ENCODE data around the gene ZDHHC13. TPM values are rescaled to one million over a fixed set of nuclear protein-coding genes. Genes with fewer than 3 reads are reported as not detected.
A peak's percentile ranks its signal among the peaks of the same experiment; 100 is the strongest.
"Not testable (repeated sequence)": the region's sequence is repeated elsewhere in the genome, so short reads cannot be mapped to it uniquely, and the experiment has no call there.

The ZDHHC13 gene
- total RNA-seq, 2 experiments from 2014 or later: 21.7 to 28.7 TPM

- Mint-ChIP-seq H3K27me3 (peaks cover 19% of the 10 kb centered on the region), H3K4me1 (peaks cover 6% of the 10 kb centered on the region), H3K36me3 (no peaks in the 10 kb centered on the region), H3K4me3 (no peak overlapping the region), H3K27ac (no peak overlapping the region), H3K9me3 (ENCODE audit: low read depth) (no peaks in the 10 kb centered on the region)
- CTCF ChIA-PET: interaction anchor here (1.3 kb wide), 1 partner anchor 34 kb away, joined by 4 read pairs; no protein-coding TSS in a partner anchor
- DNase-seq (no peak), ATAC-seq (no peak)
These were observed 6.7 kb upstream of the ZDHHC13 start for GRCh38 chr11:19110295-19110694.

- CTCF ChIA-PET: no interaction called here
- H3K36me3 Mint-ChIP-seq: no peaks in the 10 kb centered on the region
These were observed 5.2 kb upstream of the ZDHHC13 start for GRCh38 chr11:19111809-19112208.

GRCh38 chr11:19116276-19116970 lies 545 bp upstream of the ZDHHC13 start:
- peaks cover 14% of the 10 kb centered on the region for H3K27me3 Mint-ChIP-seq
- no peak for DNase-seq
- no peaks in the 10 kb centered on the region for H3K9me3 Mint-ChIP-seq (ENCODE audit: low read depth)
- CTCF ChIA-PET: interaction anchor here (1.0 to 1.5 kb wide), 6 partner anchors 12 to 45 kb away, joined by 3 to 9 read pairs (median 6); no protein-coding TSS in a partner anchor
- peak overlapping the region; percentile 58 for H3K27ac Mint-ChIP-seq
- peaks cover 44% of the 10 kb centered on the region for H3K4me1 Mint-ChIP-seq
- ATAC-seq: no peak
- peaks cover 25% of the 10 kb centered on the region for H3K36me3 Mint-ChIP-seq
- H3K4me3 Mint-ChIP-seq: peak overlapping the region; percentile 87

More at GRCh38 chr11:19111809-19112208, 5.2 kb upstream of the ZDHHC13 start:
- H3K4me3 Mint-ChIP-seq: no peak overlapping the region
- no peak for ATAC-seq
- DNase-seq: no peak
- no peaks in the 10 kb centered on the region for H3K9me3 Mint-ChIP-seq (ENCODE audit: low read depth)
- peaks cover 19% of the 10 kb centered on the region for H3K27me3 Mint-ChIP-seq
- H3K27ac Mint-ChIP-seq: no peak overlapping the region
- H3K4me1 Mint-ChIP-seq: peaks cover 12% of the 10 kb centered on the region

- peaks cover 49% of the 10 kb centered on the region for H3K4me1 Mint-ChIP-seq
- CTCF ChIA-PET: interaction anchor here (1.2 kb wide), 1 partner anchor 12 kb away, joined by 3 read pairs; no protein-coding TSS in a partner anchor
- ATAC-seq: no peak
- no peaks in the 10 kb centered on the region for H3K9me3 Mint-ChIP-seq (ENCODE audit: low read depth)
- peaks cover 25% of the 10 kb centered on the region for H3K36me3 Mint-ChIP-seq
- no peak for DNase-seq
- H3K27me3 Mint-ChIP-seq: peaks cover 11% of the 10 kb centered on the region
- H3K27ac Mint-ChIP-seq: peak overlapping the region; percentile 87
- peak overlapping the region; percentile 87 for H3K4me3 Mint-ChIP-seq
These were observed 761 bp downstream of the ZDHHC13 start for GRCh38 chr11:19117760-19118097.

- Mint-ChIP-seq H3K36me3 (peaks cover 42% of the 10 kb centered on the region), H3K9me3 (ENCODE audit: low read depth) (no peaks in the 10 kb centered on the region), H3K4me1 (peaks cover 44% of the 10 kb centered on the region), H3K27ac (no peak overlapping the region), H3K27me3 (no peaks in the 10 kb centered on the region), H3K4me3 (no peak overlapping the region)
- ATAC-seq: no peak
- CTCF ChIA-PET: interaction anchor here (0.8 to 1.6 kb wide), 4 partner anchors 8 to 51 kb away, joined by 3 to 4 read pairs (median 4); no protein-coding TSS in a partner anchor
- no peak for DNase-seq
These were observed 4.7 kb downstream of the ZDHHC13 start for GRCh38 chr11:19121646-19122045.

GRCh38 chr11:19122960-19123615 lies 6.1 kb downstream of the ZDHHC13 start:
- CTCF ChIA-PET: interaction anchor here (1.3 kb wide), 1 partner anchor 10 kb away, joined by 3 read pairs; no protein-coding TSS in a partner anchor
- no peak for DNase-seq
- H3K27me3 Mint-ChIP-seq: no peaks in the 10 kb centered on the region
- peaks cover 54% of the 10 kb centered on the region for H3K36me3 Mint-ChIP-seq
- H3K4me1 Mint-ChIP-seq: peaks cover 37% of the 10 kb centered on the region
- H3K27ac Mint-ChIP-seq: no peak overlapping the region
- no peaks in the 10 kb centered on the region for H3K9me3 Mint-ChIP-seq (ENCODE audit: low read depth)
- ATAC-seq: no peak
- H3K4me3 Mint-ChIP-seq: no peak overlapping the region

GRCh38 chr11:19126562-19127325 lies 9.8 kb downstream of the ZDHHC13 start:
- not testable (repeated sequence) for DNase-seq; ATAC-seq; H3K9me3 Mint-ChIP-seq (ENCODE audit: low read depth); H3K4me1 Mint-ChIP-seq; H3K27me3 Mint-ChIP-seq; H3K27ac Mint-ChIP-seq; H3K4me3 Mint-ChIP-seq
- H3K36me3 Mint-ChIP-seq: peaks cover 56% of the 10 kb centered on the region
- CTCF ChIA-PET: interaction anchor here (1.0 kb wide), 1 partner anchor 15 kb away, joined by 3 read pairs; no protein-coding TSS in a partner anchor

- Mint-ChIP-seq H3K9me3 (ENCODE audit: low read depth) (peaks cover 9% of the 10 kb centered on the region), H3K36me3 (peaks cover 47% of the 10 kb centered on the region), H3K27me3 (no peaks in the 10 kb centered on the region), H3K4me3 (no peak overlapping the region), H3K4me1 (no peaks in the 10 kb centered on the region), H3K27ac (no peak overlapping the region)
- CTCF ChIA-PET: no interaction called here
- no peak for ATAC-seq
- DNase-seq: no peak
These were observed 17.0 kb downstream of the ZDHHC13 start for GRCh38 chr11:19134004-19134403.

- ATAC-seq: not testable (repeated sequence)
These were observed 19.9 kb downstream of the ZDHHC13 start for GRCh38 chr11:19136884-19137283.

GRCh38 chr11:19145319-19145718 lies 28.4 kb downstream of the ZDHHC13 start:
- Mint-ChIP-seq H3K27ac (no peak overlapping the region), H3K4me3 (no peak overlapping the region)
- CTCF ChIA-PET: no interaction called here

More at GRCh38 chr11:19136884-19137283, 19.9 kb downstream of the ZDHHC13 start:
- H3K27ac Mint-ChIP-seq; H3K27me3 Mint-ChIP-seq; CTCF ChIA-PET; H3K4me1 Mint-ChIP-seq; H3K4me3 Mint-ChIP-seq; DNase-seq; H3K9me3 Mint-ChIP-seq (ENCODE audit: low read depth): not testable (repeated sequence)
- H3K36me3 Mint-ChIP-seq: peaks cover 27% of the 10 kb centered on the region

GRCh38 chr11:19156892-19157291 lies 39.9 kb downstream of the ZDHHC13 start:
- Mint-ChIP-seq H3K27me3 (no peaks in the 10 kb centered on the region), H3K4me3 (no peak overlapping the region), H3K36me3 (peaks cover 39% of the 10 kb centered on the region), H3K4me1 (no peaks in the 10 kb centered on the region), H3K27ac (no peak overlapping the region), H3K9me3 (ENCODE audit: low read depth) (no peaks in the 10 kb centered on the region)
- DNase-seq: no peak
- CTCF ChIA-PET: no interaction called here
- ATAC-seq: no peak

More at GRCh38 chr11:19145319-19145718, 28.4 kb downstream of the ZDHHC13 start:
- ATAC-seq (no peak), DNase-seq (no peak)
- Mint-ChIP-seq H3K36me3 (peaks cover 16% of the 10 kb centered on the region), H3K27me3 (no peaks in the 10 kb centered on the region), H3K9me3 (ENCODE audit: low read depth) (no peaks in the 10 kb centered on the region), H3K4me1 (no peaks in the 10 kb centered on the region)

GRCh38 chr11:19160847-19161246 lies 43.9 kb downstream of the ZDHHC13 start:
- H3K36me3 Mint-ChIP-seq: peaks cover 37% of the 10 kb centered on the region
- DNase-seq (no peak), ATAC-seq (no peak)
- CTCF ChIA-PET: interaction anchor here (0.7 kb wide), 1 partner anchor 90 kb away, joined by 3 read pairs; no protein-coding TSS in a partner anchor
- peaks cover 7% of the 10 kb centered on the region for H3K4me1 Mint-ChIP-seq
- H3K9me3 Mint-ChIP-seq (ENCODE audit: low read depth): no peaks in the 10 kb centered on the region
- no peaks in the 10 kb centered on the region for H3K27me3 Mint-ChIP-seq
- H3K27ac Mint-ChIP-seq: no peak overlapping the region
- no peak overlapping the region for H3K4me3 Mint-ChIP-seq

- H3K4me3 Mint-ChIP-seq: no peak overlapping the region
- no peak overlapping the region for H3K27ac Mint-ChIP-seq
- peaks cover 7% of the 10 kb centered on the region for H3K4me1 Mint-ChIP-seq
- DNase-seq (no peak), ATAC-seq (no peak)
- CTCF ChIA-PET: interaction anchor here (0.6 to 1.5 kb wide), 2 partner anchors 45 to 640 kb away, joined by 3 to 5 read pairs; partner anchors contain the start of gene ZDHHC13
- H3K9me3 Mint-ChIP-seq (ENCODE audit: low read depth): no peaks in the 10 kb centered on the region
- peaks cover 39% of the 10 kb centered on the region for H3K36me3 Mint-ChIP-seq
- H3K27me3 Mint-ChIP-seq: no peaks in the 10 kb centered on the region
These were observed 44.7 kb downstream of the ZDHHC13 start for GRCh38 chr11:19161651-19162050.

Data from activated CD8-positive, alpha-beta memory T cell treated with anti-CD3 and anti-CD28 coated beads, Interleukin-2, amount 10 ng/mL, durations not matched to agents 7 days and 5 days (primary cell).